Left lobe of liver (tissue), 2 donors: ENCODE data around the gene ARSJ. TPM values are rescaled to one million over a fixed set of nuclear protein-coding genes. Genes with fewer than 3 reads are reported as not detected.
"Not testable (repeated sequence)": the region's sequence is repeated elsewhere in the genome, so short reads cannot be mapped to it uniquely, and the experiment has no call there.

Experiments used
- ATAC-seq: fragments of 200-7000 bp; cut with Tn5 transposase; one replicate; pipeline ENCODE4 v1.9.1; 2020; ENCODE audit warnings: mild to moderate bottlenecking, moderate library complexity
- DNase-seq: peaks from one replicate; pipeline ENCODE4 v3.0.0-alpha.2; 2020; ENCODE audit warnings: low spot score
- total RNA-seq: library from RNA; stranded (reverse); gene quantifications from one replicate; pipeline ENCODE4 v1.2.1, GENCODE V29; 2021
- donor health status: DM: no; HTN: no; CAD: no; lungs with moderate emphysema.
- donor health status: DM: no; HTN: yes; CAD: no.

Gene ARSJ
- total RNA-seq, result 2.2 TPM

GRCh38 chr4:113979148-113979904, at the start of gene ARSJ:
TSS of gene ARSJ (minus strand) at chr4:113979647. CDS start at chr4:113978834, 813 bp downstream.
- peak; percentile 87 for ATAC-seq
- DNase-seq, result peak; percentile 71

- DNase-seq (no peak), ATAC-seq (no peak)
Observed at GRCh38 chr4:114028071-114028470, 48.6 kb upstream of the ARSJ start.

GRCh38 chr4:114027596-114027995, 48.1 kb upstream of the ARSJ start:
- ATAC-seq (no peak), DNase-seq (no peak)

- ATAC-seq (no peak), DNase-seq (no peak)
Observed at GRCh38 chr4:114026447-114026846, 47.0 kb upstream of the ARSJ start.

GRCh38 chr4:114025176-114025777, 45.8 kb upstream of the ARSJ start:
- ATAC-seq, result peak; percentile 68
- no peak for DNase-seq

- DNase-seq, result no peak
- no peak for ATAC-seq
Observed at GRCh38 chr4:114021451-114021850, 42.0 kb upstream of the ARSJ start.

- no peak for DNase-seq
- no peak for ATAC-seq
Observed at GRCh38 chr4:114019969-114020358, 40.5 kb upstream of the ARSJ start.

GRCh38 chr4:114019276-114019968, 40.0 kb upstream of the ARSJ start:
- ATAC-seq, result no peak
- DNase-seq, result no peak

GRCh38 chr4:114017120-114017917, 37.9 kb upstream of the ARSJ start:
- ATAC-seq (no peak), DNase-seq (no peak)

GRCh38 chr4:114015444-114015899, 36.0 kb upstream of the ARSJ start:
- no peak for DNase-seq
- ATAC-seq, result no peak

GRCh38 chr4:114013201-114013600, 33.8 kb upstream of the ARSJ start:
- not testable (repeated sequence) for DNase-seq, ATAC-seq

GRCh38 chr4:114012749-114013148, 33.3 kb upstream of the ARSJ start:
- no peak for ATAC-seq
- no peak for DNase-seq

- DNase-seq (no peak), ATAC-seq (peak; percentile 79)
Observed at GRCh38 chr4:114005569-114006442, 26.4 kb upstream of the ARSJ start.

- not testable (repeated sequence) for ATAC-seq, DNase-seq
Observed at GRCh38 chr4:114004483-114005226, 25.2 kb upstream of the ARSJ start.

GRCh38 chr4:113998531-113998930, 19.1 kb upstream of the ARSJ start:
- DNase-seq (no peak), ATAC-seq (no peak)

GRCh38 chr4:113998079-113998478, 18.6 kb upstream of the ARSJ start:
- DNase-seq, result no peak
- ATAC-seq, result no peak

- ATAC-seq (no peak), DNase-seq (no peak)
Observed at GRCh38 chr4:113997206-113997605, 17.8 kb upstream of the ARSJ start.

- no peak for DNase-seq
- no peak for ATAC-seq
Observed at GRCh38 chr4:113996599-113997177, 17.2 kb upstream of the ARSJ start.

- ATAC-seq, result no peak
- DNase-seq, result no peak
Observed at GRCh38 chr4:113993887-113994286, 14.4 kb upstream of the ARSJ start.
